ENCODE results near the gene IGFLR1.
A peak's percentile ranks its signal among the peaks of the same experiment; 100 is the strongest.

IGFLR1 gene

DNA sequence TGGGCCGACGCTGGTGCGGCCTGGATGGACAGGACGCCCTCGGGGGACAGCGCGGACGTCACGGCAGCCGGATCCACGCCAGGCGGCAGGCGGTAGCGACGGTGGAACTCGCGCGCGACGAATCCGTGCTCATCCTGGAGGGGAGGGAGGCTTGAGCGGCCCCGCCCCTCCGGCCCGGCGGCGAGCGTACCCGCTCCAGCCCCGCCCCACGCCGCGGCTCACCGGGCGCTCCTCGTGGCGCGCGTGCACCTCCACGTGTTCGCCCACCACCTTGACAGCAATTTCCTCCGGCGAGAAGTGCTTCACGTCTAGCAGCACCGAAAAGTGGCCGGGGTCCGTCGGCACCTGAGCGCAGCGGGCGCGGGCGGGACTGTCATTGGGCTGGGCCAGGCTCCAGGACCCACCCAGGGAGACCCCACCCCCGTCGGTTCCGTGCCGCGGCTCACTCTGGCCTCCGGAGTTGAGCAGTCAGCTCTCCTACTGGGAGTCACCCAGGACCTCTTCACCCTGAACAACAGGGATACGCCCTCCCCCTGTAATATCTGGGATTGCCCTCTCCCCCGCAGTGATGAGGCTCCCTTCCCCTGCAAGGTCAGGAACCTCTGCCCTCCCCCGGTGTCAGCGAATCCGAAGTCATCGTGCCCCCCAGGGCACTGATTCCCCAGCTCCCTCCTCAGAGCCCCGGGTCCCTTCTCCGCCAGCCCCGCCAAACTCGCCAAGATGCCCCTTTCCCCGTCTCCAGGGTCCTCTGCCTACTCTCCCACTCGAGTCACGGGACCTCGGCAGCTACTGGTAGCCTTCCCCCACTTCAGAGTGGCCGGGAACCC lies 13.5 kb upstream of the IGFLR1 start:
- DNase-seq = peak; percentile 54 to 75

DNA sequence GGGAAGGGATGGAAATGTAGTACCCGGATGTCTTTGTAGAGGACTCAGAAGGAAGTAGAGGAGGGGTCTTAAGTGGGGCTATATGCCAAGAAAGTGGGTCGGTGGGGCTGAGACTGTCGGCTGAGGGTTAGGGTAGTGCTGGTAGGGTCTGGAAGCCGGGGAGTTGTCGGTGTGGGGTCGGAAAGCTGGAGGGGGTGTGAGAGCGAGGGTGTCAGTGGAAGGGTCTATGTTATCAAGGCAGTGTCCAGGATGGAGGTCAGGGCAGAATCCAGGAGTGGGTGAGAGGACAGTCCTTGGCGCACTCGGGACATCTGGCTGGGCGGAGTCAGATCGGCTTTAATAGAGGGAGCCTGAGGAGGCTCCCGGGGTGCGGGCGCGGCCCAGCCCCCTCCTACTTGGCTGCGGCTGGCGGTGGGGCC lies 12.9 kb upstream of the IGFLR1 start:
- DNase-seq = no peak

- DNase-seq = no peak
Observed at GRCh38 chr19:35754370-35755130, 12.3 kb upstream of the IGFLR1 start.

DNA sequence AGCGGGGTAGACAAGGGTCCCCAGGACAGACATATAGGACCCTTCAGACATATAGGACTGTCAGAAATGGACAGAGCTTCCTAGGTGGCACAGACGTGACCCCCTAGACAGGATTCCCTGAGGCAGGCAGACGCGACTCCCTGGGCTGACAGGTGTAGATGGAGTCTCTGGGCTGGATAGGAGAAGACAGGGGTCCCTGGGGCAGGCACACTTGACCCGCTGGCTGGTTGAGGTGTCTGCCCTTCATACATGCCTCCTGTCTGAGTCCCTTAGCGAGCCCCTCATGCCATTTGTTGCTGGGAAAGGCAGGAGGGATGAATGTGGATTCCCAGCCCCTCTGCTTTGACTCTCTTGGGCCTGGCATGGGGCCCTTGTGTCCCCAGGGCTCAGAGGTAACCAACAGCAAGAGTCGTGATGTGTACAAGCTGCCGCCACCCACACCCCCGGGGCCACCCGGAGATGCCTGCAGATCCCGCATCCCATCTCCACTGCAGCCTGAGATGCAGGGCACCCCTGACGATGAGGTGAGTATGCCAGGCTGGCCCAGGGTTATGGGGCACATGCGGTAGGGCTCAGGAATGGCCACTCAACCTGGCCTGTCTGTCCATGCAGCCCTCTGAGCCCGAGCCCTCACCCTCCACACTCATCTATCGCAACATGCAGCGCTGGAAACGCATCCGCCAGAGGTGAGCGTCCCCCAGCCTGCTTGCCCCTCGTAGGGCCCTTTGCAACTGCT lies 11.6 kb upstream of the IGFLR1 start:
- DNase-seq = no peak

DNA sequence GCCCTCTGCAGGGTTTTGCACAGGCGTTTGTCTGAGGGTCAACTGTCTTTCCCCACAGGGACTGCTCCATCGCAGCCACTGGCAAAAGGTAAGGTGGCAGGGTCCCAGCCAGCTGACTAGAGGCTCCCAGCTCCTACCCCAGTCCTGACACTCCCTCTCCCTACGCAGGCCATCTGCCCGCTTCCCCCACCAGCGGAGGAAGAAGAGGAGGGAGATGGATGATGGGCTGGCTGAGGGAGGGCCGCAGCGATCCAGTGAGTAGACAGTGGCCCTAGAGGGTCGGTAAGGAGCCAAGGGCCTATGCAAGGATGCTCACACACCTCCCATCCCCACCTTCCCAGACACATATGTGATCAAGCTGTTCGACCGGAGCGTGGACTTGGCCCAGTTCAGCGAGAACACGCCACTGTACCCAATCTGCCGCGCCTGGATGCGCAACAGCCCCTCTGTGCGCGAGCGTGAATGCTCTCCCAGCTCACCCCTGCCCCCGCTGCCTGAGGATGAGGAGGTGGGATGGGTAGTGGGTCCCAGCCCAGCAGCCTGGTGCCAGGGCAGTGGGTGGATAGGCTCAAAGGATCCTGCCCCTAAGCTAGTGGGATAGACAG lies 10.6 kb upstream of the IGFLR1 start:
- no peak for DNase-seq

- DNase-seq = no peak
Observed at GRCh38 chr19:35751839-35752745, 9.8 kb upstream of the IGFLR1 start.

- no peak for DNase-seq
Observed at GRCh38 chr19:35750167-35750566, 7.9 kb upstream of the IGFLR1 start.

DNA sequence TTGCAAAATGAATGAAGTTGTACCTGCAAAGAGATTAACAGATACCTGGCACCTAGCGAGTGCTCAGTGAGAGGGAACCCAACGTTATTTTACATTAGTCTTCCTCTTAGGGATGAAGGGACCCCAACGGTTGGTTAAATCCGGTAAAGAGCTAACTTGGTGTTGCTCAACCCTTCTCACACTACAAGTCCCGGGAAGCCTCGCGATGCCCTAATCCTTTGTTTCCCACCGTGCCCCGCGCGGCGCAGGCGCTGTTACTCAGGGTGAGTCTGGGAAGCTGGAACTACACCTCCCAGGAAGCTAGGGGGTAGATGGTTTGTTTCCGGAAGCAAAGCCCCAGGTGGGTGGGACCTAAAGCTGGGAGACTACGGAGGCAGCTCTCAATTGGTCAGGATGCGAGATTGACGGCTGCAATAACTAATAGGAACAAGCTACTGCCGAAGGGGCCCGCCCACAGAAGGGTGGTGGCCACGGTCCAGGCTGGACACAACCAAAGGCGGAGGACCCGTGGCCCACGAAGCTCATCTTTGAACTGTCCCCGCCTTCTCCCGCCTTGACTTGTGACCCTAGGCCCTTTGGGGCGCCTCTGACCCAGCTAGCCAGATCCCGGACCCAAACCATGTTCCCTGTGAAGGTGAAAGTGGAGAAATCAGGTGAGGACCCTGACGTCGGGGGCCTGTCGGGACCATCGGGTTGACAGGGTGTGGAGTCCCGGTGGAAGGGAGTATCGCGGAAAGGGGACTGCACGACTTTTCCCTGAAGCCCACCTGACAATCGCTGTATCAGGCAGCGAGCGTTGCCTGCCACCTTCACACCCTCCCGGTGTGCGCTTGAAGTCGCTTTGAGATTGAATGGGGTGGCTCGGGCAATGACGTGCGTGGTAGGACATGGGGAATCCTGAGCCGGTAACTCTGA lies 6.1 kb upstream of the IGFLR1 start, which contains the start of gene LIN37:
Gene LIN37, plus strand, starts transcription at position 471 of the 915 bp plus-strand sequence. Its CDS starts 149 bp downstream, at position 620.
- DNase-seq = peak; percentile 99 to 100

- no peak for DNase-seq
Observed at GRCh38 chr19:35746531-35746930, 4.3 kb upstream of the IGFLR1 start.

- no peak for DNase-seq
Observed at GRCh38 chr19:35746087-35746462, 3.8 kb upstream of the IGFLR1 start.

- DNase-seq = peak; percentile 99
Observed at GRCh38 chr19:35745328-35746086, 3.3 kb upstream of the IGFLR1 start, which contains the start of the genes PSENEN and U2AF1L4. Gene PSENEN, plus strand, starts transcription at chr19:35745651. Its CDS starts 280 bp downstream, at chr19:35745931. Gene U2AF1L4, minus strand, starts transcription at chr19:35745418. Its CDS starts 27 bp downstream, at chr19:35745391.

DNA sequence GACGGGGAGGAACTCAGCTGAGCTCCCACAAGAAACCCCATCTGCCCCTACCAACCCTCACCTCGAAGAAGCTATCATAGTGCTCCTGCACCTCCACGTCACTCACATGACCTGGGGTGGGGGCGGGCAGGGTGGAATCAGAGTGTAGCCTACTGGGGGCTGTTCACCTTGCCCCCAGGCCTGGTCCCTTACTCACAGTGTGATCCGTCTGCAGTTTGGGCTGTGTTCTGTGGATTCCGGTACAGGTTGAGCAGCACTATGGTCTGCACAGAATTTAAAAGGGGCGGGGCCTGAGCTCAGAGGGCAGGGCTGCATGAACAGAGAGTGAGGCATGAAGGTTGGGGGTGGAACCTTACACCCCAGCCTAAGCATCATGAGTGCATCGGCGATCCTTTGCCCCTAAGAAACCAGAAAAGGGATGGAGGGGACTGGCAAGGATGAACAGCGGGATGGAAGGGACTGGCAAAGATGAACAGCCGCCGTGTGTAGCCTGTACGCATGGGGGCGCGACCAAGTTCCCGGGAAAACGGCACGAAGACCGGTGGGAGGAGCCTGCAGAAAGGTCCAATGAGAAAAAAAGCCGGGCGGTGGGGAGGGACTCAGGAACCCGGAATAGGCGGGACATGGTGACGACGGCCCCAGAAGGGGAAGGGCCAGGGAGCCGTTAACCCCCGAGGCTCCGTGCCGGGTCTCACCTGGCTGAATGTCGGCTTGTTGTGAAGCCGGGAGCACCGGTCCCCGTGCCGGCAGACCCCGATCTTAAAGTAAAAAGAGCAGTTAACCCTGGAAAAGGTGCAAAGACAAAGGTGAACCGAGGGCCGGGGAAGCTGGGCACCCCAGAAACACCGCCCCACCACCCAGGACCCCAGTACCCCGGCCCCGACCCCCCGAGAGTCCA lies 2.4 kb upstream of the IGFLR1 start:
- peak; percentile 95 to 97 for DNase-seq

DNA sequence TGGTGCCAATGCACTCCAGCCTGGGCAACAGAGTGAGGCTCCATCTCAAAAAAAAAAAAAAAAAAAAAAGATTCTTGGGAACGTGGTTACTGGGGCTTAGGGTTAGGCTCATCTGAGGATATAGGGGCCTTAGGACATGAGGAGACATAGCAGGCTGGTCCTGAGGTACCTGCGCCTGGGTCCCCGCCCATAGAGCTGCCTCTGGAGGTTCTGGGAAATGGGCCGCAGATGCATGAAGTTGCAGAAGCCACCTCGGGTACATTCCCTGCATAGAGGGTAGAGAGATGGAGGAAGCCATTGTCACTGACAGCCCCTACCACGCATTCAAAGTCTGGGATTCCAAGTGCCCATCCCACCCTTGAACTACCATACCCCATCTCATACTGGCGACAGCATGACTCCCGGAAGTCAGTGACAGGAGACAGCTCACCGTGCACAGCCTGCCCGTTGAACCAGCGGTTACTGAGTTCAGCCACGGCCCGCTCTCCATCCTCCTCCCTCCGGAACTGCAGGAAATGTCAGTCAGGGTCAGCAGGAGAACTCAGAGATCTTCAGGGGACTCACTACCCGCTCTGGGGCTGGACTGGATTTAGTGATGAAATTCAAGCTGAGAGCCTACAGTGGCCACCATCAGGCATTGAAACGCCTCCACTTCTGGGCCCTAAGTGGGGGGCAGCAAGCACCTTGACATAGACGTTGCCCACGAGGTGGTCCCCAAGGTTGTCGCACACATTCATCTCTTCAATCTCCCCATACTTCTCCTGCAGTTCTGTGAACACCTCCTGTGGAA lies 1.6 kb upstream of the IGFLR1 start:
- no peak for DNase-seq

DNA sequence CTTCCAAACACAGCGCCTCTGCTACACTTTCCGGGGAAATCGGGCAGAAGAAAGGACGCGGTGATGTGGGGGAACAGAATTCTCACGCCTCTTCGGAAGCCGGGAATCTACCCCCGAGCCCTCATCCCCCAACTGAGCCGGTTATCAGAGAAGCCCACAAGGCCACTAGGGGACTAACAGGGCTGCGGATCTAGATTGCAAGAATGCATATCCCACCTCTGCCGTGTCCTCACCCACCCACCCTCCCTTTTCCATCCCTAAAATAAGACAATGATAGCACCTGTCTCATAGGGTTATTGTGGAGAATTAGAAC lies 1.1 kb downstream of the IGFLR1 start:
- DNase-seq = no peak

DNA sequence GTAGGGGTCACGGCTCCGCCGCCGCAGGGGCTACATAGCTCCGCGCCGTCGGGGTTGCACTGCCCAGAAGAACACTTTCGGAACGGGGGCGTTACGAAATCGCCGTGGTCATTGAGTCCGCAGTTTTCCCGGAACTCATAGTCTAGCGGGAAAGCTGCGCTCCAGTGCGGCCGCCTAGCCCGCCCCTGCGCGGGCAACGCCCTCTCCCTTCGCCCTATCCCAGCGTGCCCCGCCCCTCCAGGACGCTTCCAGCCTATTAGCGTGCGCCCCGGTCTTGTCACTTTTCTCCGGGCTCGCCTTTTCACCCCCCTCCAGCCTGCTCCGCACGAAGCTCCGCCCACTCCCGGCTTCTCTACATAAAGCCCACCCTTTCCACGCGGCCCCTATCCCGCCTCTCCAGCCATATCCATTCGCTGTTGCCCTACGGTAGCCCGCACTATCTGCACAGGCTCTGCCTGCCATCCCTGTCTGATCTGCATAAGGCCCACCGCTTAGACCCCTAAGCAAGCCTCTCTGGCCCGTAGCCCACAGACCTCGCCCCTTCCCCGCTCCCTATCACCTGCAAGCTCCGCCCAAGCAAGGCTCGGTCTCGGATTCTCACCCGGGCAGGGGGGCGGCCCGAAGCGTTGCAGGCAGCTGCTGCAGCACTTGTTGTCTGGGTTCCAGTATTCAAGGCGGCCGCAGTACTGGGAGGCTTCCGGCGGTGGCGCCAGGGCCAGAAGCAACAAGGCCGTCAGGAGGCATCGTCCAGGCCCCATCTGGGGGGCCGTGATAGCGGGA lies 1.6 kb downstream of the IGFLR1 start:
- peak; percentile 95 for DNase-seq

- no peak for DNase-seq
Observed at GRCh38 chr19:35740108-35740422, 2.2 kb downstream of the IGFLR1 start.

Measured in CD4-positive, alpha-beta T cell treated with Interferon alpha-2 for 1 hour (primary cell).